ENCODE results near the gene ARMC5.
"Not testable (repeated sequence)": the region's sequence is repeated elsewhere in the genome, so short reads cannot be mapped to it uniquely, and the experiment has no call there.

DNA sequence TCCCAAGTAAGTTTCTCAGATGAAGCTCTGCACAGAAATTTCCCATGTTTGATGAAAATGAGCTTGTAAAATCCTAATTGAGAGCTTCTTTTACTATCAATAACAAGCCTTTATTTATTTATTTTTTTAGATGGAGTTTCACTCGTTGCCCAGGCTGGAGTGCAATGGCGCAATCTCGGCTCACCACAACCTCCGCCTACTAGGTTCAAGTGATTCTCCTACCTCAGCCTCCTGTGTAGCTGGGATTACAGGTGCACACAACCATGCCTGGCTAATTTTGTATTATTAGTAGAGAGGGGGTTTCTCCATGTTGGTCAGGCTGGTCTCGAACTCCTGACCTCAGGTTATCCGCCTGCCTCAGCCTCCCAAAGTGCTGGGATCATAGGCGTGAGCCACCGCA lies 44.3 kb downstream of the ARMC5 start:
- not testable (repeated sequence) for TF ChIP-seq RBBP5 (conservative IDR thresholded peaks at IDR 0.05); ASH2L (IDR thresholded peaks at IDR 0.05; ENCODE audit: borderline replicate concordance, low read depth); HDAC2 (IDR thresholded peaks at IDR 0.05); EZH2 (IDR thresholded peaks at IDR 0.05; ENCODE audit: borderline replicate concordance, control insufficient read depth, low read depth, low read length); FOXM1 (IDR thresholded peaks at IDR 0.05; ENCODE audit: low read depth, low read length); HDAC6 (IDR thresholded peaks at IDR 0.05; ENCODE audit: unreplicated experiment); TARDBP (IDR thresholded peaks at IDR 0.05; ENCODE audit: borderline replicate concordance); ZZZ3 (IDR thresholded peaks at IDR 0.05; ENCODE audit: control insufficient read depth, insufficient read length, low read depth); PML (IDR thresholded peaks at IDR 0.05; ENCODE audit: low read length); BHLHE40 (IDR thresholded peaks at IDR 0.05; ENCODE audit: borderline replicate concordance in 1 of 2, low read depth in 2 of 2, low read length in 1 of 2); POLR2A (IDR thresholded peaks at IDR 0.05; ENCODE audit: low read depth, low read length)
- TF ChIP-seq, protein P1, sequence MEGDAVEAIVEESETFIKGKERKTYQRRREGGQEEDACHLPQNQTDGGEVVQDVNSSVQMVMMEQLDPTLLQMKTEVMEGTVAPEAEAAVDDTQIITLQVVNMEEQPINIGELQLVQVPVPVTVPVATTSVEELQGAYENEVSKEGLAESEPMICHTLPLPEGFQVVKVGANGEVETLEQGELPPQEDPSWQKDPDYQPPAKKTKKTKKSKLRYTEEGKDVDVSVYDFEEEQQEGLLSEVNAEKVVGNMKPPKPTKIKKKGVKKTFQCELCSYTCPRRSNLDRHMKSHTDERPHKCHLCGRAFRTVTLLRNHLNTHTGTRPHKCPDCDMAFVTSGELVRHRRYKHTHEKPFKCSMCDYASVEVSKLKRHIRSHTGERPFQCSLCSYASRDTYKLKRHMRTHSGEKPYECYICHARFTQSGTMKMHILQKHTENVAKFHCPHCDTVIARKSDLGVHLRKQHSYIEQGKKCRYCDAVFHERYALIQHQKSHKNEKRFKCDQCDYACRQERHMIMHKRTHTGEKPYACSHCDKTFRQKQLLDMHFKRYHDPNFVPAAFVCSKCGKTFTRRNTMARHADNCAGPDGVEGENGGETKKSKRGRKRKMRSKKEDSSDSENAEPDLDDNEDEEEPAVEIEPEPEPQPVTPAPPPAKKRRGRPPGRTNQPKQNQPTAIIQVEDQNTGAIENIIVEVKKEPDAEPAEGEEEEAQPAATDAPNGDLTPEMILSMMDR (IDR thresholded peaks at IDR 0.05 in 2 of 3, conservative IDR thresholded peaks at IDR 0.05 in 1 of 3; ENCODE audit: control insufficient read depth in 2 of 3, extremely low read depth in 1 of 3, insufficient read depth in 1 of 3, low read depth in 3 of 3, low read length in 3 of 3), result not testable (repeated sequence)
- TF ChIP-seq, protein P2, sequence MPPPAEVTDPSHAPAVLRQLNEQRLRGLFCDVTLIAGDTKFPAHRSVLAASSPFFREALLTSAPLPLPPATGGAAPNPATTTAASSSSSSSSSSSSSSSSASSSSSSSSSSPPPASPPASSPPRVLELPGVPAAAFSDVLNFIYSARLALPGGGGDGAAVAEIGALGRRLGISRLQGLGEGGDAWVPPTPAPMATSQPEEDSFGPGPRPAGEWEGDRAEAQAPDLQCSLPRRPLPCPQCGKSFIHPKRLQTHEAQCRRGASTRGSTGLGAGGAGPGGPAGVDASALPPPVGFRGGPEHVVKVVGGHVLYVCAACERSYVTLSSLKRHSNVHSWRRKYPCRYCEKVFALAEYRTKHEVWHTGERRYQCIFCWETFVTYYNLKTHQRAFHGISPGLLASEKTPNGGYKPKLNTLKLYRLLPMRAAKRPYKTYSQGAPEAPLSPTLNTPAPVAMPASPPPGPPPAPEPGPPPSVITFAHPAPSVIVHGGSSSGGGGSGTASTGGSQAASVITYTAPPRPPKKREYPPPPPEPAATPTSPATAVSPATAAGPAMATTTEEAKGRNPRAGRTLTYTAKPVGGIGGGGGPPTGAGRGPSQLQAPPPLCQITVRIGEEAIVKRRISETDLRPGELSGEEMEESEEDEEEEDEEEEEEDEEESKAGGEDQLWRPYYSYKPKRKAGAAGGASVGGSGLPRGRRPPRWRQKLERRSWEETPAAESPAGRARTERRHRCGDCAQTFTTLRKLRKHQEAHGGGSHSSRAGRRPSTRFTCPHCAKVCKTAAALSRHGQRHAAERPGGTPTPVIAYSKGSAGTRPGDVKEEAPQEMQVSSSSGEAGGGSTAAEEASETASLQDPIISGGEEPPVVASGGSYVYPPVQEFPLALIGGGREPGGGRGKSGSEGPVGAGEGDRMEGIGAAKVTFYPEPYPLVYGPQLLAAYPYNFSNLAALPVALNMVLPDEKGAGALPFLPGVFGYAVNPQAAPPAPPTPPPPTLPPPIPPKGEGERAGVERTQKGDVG (CRISPR knock-in tag; IDR thresholded peaks at IDR 0.05), result not testable (repeated sequence)

Measured in GM12878 (cell line).